PFSK-1 (cell line): ENCODE data around the gene PTPRM.

ENCODE experiments used
- POLR2AphosphoS5 ChIP-seq: IDR thresholded peaks from 2 replicates; pipeline ENCODE4 v1.6.1; 2012; ENCODE audit warnings: low read depth, mild to moderate bottlenecking, control low read depth, low read length, moderate library complexity
- SIN3A ChIP-seq: IDR thresholded peaks from 2 replicates; pipeline ENCODE4 v1.6.1; 2012; ENCODE audit warnings: mild to moderate bottlenecking, low read length, moderate library complexity, borderline replicate concordance; ENCODE audit not compliant: insufficient read depth
- TF ChIP-seq, protein P1 (sequence below), 2 experiments: IDR thresholded peaks; 2 replicates each; pipeline versions ENCODE4 v1.6.1 to v1.8.0; 2011 to 2012; ENCODE audit warnings: low read depth in 2 of 2, low read length in 2 of 2, control low read depth in 1 of 2, inconsistent platforms in 1 of 2, mild to moderate bottlenecking in 1 of 2, moderate library complexity in 1 of 2; ENCODE audit not compliant: insufficient read depth in 1 of 2

DNA sequence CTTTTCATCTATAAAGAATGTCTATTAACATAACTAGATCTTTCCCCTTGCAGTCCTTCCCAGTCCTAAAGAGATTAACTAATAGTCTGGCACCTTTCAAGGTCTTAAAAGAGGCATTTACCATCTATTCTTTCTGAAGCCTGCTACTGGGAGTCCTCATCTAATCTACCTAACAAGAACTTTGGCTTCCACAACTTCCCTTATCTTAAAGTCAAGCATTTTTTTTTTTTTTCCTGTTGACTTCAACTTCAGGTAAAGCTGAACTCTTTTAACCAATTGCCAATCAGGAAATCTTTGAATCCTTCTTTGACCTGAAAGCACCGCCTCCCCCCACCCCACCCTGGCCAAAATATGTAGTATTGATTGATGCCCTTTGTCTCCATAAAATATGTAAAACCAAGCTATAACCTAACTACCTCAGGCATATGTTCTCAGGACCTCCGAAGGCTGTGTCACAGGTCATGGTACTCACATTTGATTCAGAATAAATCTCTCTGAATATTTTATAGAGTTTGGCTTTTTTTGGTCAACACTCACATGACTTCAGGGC is 168.6 kb downstream of the PTPRM start:
- no peak for TF ChIP-seq SIN3A
- TF ChIP-seq POLR2AphosphoS5: no peak
- TF ChIP-seq, protein P1, sequence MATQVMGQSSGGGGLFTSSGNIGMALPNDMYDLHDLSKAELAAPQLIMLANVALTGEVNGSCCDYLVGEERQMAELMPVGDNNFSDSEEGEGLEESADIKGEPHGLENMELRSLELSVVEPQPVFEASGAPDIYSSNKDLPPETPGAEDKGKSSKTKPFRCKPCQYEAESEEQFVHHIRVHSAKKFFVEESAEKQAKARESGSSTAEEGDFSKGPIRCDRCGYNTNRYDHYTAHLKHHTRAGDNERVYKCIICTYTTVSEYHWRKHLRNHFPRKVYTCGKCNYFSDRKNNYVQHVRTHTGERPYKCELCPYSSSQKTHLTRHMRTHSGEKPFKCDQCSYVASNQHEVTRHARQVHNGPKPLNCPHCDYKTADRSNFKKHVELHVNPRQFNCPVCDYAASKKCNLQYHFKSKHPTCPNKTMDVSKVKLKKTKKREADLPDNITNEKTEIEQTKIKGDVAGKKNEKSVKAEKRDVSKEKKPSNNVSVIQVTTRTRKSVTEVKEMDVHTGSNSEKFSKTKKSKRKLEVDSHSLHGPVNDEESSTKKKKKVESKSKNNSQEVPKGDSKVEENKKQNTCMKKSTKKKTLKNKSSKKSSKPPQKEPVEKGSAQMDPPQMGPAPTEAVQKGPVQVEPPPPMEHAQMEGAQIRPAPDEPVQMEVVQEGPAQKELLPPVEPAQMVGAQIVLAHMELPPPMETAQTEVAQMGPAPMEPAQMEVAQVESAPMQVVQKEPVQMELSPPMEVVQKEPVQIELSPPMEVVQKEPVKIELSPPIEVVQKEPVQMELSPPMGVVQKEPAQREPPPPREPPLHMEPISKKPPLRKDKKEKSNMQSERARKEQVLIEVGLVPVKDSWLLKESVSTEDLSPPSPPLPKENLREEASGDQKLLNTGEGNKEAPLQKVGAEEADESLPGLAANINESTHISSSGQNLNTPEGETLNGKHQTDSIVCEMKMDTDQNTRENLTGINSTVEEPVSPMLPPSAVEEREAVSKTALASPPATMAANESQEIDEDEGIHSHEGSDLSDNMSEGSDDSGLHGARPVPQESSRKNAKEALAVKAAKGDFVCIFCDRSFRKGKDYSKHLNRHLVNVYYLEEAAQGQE (IDR thresholded peaks at IDR 0.05; ENCODE audit: insufficient read depth in 1 of 2, low read depth in 2 of 2, low read length in 2 of 2): no peak
